HG02870 (cell line): ENCODE data around the gene USH1G.
"Not testable (repeated sequence)": the region's sequence is repeated elsewhere in the genome, so short reads cannot be mapped to it uniquely, and the experiment has no call there.

Experiments used
- ATAC-seq: cut with Tn5 transposase; IDR thresholded peaks from one replicate; pipeline ENCODE4 v1.9.1; 2021; ENCODE audit warnings: mild to moderate bottlenecking, moderate library complexity; ENCODE audit not compliant: unreplicated experiment

USH1G gene

GRCh38 chr17:74906214-74906793 lies 16.8 kb downstream of the USH1G start:
- not testable (repeated sequence) for ATAC-seq

GRCh38 chr17:74904687-74905409 lies 18.2 kb downstream of the USH1G start:
- no peak for ATAC-seq

- no peak for ATAC-seq
Observed at GRCh38 chr17:74903671-74904070, 19.4 kb downstream of the USH1G start.

- no peak for ATAC-seq
Observed at GRCh38 chr17:74903034-74903433, 20.0 kb downstream of the USH1G start.

GRCh38 chr17:74901353-74902135 lies 21.5 kb downstream of the USH1G start:
- ATAC-seq, result no peak

GRCh38 chr17:74900208-74900607 lies 22.8 kb downstream of the USH1G start:
- ATAC-seq, result no peak

GRCh38 chr17:74898376-74898946 lies 24.6 kb downstream of the USH1G start:
- ATAC-seq, result no peak

GRCh38 chr17:74893936-74894671 lies 29.0 kb downstream of the USH1G start:
- no peak for ATAC-seq

GRCh38 chr17:74892974-74893911 lies 29.8 kb downstream of the USH1G start, which contains the start of gene FADS6:
TSS of gene FADS6 (minus strand) at chr17:74893633. CDS start at chr17:74893595, 38 bp downstream.
- ATAC-seq, result no peak

GRCh38 chr17:74892013-74892841 lies 30.8 kb downstream of the USH1G start:
- no peak for ATAC-seq

GRCh38 chr17:74890554-74890953 lies 32.5 kb downstream of the USH1G start:
- ATAC-seq, result no peak

- ATAC-seq, result no peak
Observed at GRCh38 chr17:74888469-74888868, 34.6 kb downstream of the USH1G start.

GRCh38 chr17:74883241-74883745 lies 39.8 kb downstream of the USH1G start:
- ATAC-seq, result no peak

GRCh38 chr17:74882517-74883240 lies 40.4 kb downstream of the USH1G start:
- ATAC-seq, result no peak

- ATAC-seq, result no peak
Observed at GRCh38 chr17:74881073-74881472, 42.0 kb downstream of the USH1G start.

GRCh38 chr17:74879308-74879707 lies 43.7 kb downstream of the USH1G start:
- no peak for ATAC-seq

- no peak for ATAC-seq
Observed at GRCh38 chr17:74878658-74879057, 44.4 kb downstream of the USH1G start.
